ENCODE results near the gene CFAP73.

CFAP73 gene

DNA sequence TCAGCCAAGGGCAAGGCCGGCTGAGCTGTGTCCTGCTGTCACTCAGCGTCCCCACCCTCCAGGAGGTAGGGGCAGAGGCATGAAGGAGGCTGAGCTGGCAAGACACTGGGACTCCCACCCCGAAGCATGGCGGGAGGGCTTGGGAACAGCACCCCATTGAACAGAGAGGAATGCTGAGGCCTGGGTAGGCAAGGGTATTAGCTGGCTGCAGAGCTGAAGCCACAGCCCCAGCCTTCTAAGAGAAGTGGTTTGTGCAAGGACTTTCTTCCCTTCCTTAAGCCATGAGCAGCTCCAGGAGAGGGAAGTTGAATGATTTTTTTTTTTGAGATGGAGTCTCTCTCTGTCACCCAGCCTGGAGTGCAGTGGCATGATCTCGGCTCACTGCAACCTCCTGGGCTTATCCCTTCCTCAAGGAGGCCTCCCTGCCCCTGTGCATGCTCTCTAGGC is 6.6 kb upstream of the CFAP73 start:
- DNase-seq: no peak

DNA sequence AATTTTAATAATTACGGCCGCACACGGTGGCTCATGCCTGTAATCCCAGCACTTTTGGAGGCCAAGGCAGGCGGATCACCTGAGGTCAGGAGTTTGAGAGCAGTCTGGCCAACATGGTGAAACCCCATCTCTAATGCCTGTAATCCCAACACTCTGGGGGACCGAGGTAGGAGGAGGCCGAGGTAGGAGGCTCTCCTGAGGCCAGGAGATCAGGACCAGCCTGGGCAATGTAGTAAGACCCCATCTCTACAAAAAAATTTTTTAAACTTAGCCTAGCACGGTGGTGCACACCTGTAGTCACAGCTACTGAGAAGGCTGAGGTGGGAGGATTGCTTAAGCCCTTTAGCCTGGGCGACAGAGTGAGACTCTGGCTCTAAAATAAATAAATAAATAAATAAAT is 5.6 kb upstream of the CFAP73 start:
- DNase-seq: no peak

DNA sequence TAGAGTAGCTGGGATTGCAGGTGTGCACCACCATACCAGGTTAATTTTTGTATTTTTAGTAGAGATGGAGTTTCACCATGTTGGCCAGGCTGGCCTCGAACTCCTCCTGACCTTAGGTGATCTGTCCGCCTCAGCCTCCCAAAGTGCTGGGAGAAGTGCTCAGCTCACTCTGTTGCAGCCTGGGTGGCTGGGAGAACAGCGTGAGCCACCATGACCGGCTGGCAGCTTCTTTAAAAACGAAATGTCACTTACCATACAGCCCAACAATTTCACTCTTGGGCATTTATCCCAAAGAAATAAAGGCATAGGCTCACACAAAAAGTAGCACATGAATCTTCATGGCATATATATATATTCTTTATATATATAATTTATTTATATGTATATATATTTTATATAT is 4.7 kb upstream of the CFAP73 start:
- DNase-seq: no peak

DNA sequence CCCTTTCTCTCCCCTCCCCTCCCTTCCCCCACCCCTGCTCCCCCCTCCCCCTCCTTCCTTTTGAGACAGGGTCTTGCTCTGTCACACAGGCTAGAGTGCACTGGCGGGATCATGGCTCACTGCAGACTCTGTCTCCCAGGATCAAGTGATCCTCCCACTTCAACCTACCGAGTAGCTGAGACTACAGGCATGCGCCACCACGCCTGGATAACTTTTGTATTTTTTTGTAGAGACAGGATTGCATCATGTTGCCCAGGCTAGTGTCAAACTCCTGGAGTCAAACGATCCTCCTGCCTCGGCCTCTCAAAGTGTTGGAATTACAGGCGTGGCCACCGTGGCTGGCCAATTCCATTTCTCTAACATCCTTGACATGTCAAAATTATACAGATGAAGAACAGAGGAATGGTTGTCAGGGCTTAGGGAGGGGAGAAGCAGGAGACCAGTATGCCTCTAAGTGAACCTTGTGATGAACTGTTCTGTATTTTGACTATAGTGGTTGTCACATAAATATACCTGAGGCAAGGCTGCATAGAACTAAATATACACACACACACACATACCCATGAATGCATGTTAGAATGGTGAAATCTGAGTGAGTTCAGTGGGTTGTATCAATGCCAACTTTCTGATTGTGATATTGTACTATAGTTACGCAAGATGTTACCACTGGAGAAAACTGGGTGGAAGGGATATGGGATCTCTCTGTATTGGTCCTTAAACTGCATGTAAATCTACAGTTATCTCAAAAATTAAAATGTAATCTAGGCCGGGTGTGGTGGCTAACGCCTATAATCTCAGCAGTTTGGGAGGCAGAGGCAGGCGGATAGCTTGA is 3.6 kb upstream of the CFAP73 start:
- DNase-seq: no peak

DNA sequence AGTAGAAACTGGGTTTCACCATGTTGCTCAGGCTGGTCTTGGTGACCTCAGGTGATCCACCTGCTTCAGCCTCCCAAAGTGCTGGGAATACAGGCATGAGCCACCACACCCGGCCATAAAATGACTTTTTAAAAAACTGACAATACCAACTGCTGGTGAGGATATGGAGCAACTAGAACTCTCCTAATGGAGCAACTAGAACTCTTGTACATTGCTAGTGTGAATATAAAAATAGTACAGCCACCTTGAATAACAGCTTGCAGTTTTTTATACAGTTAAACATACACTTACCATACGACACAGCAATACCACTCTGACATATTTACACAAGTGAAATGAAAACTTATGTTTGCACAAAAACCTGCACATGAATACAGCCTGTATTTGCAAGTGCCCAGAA is 2.5 kb upstream of the CFAP73 start:
- DNase-seq: no peak

DNA sequence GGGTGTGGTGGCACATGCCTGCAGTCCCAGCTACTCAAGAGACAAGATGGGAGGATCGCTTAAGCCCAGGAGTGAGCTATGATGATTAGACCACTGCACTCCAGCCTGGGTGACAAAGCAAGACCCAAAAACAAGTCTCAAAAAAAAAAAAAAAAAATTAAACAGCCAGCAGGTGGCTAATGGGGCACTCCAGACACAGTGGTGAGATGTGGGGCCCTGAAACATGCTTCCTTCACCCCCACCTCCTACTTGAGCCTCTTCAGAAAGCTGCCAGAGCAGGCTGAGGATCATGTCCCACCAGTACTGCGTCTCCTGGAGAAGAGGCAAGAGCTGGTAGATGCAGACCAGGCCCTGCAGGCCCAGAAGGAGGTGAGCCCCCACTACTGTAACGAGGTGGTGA is 2.1 kb downstream of the CFAP73 start:
- DNase-seq: no peak

DNA sequence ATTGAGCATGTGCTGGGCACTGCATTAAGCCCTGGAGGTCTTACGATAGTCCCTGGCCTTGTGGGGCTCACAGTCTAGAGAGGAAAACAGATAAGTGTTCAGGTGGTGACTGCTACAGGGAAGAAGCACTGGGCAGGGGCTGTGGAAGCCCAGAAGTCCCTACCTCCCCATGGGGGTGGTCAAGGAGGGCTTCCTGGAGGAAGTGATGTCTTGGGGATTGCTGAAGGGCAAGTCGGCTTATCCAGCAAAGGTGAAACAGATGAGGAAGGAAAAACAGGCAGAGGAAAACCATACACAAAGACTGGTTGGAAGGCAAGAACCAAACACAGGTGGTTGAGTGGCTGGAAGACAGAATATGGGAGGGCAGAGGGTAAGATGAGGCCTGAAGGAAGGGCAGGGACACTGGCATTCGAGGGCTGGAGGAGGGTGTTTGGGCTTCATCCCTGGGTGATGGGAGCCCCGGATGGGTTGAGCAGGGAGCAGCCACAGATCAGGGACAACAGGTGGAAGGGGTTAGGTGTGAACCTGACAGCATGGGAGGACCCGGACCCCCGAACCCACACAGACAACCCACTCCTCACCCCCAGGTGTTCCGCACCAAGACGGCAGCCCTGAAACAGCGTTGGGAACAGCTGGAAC is 2.8 kb downstream of the CFAP73 start:
- DNase-seq: no peak

DNA sequence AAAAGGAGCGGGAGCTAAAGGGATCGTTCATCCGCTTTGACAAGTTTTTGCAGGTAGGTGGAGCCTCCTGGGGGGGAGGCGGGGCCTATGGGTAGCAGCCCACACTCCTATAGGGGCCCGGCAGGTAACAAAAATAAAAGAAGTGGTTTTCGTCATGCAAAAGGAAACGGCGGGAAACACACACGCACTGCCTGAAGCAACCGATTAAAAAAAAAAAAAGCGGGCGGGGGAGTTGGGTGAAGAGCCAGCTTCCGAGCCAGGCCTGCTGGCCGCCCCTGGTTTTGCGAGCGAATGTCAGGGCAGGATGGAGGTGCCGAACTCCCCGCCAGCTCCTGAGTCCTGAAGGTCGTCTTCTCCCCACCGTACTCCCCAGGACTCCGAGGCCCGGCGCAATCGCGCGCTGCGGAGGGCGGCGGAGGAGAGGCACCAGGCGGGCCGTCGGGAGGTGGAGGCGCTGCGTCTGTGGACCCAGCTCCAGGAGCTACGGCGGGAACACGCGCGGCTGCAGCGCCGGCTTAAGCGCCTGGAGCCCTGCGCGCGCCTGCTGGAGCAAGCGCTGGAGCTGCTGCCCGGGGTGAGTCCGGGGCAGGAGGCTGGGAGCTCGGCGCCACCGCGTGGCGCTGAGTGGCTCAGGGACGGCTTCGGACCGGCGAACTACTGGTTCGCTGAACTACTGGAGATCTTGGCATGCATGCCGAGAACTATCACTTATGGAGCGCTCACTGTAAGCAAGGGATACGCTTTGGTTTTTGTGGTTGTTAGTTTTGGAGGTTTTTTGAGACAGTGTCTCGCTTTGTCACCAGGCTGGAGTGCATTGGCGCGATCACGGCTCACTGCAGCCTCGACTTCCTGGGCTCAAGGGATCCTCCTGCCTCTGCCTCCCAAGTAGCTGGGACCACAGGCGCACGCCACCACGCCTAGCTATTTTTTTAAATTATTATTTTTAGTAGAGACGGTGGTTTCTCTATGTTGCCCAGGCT is 3.6 kb downstream of the CFAP73 start:
- peak; percentile 77 for DNase-seq

DNA sequence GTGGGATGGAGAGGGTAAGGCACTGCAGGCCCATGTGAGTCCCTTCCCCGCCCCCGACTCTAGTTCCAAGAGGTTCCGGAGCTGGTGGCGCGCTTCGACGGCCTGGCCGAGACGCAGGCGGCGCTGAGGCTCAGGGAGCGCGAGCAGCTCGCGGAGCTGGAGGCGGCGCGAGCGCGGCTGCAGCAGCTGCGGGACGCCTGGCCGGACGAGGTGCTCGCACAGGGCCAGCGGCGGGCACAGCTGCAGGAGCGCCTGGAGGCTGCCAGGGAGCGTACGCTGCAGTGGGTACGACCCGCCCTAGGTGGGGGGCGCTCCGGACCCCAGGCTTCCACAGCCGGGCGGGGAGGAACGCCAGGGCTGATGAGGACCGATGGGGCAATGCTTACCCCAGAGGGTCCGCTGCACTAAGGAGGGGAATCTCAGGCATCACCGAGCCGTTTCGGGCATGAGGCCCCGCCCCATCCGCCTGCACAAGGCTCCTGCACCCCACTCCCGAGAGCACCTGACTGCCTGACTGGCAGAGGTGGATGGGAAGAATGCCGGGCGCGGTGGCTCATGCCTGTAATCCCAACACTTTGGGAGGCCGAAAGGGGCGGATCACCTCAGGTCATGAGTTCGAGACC is 4.9 kb downstream of the CFAP73 start:
- no peak for DNase-seq

DNA sequence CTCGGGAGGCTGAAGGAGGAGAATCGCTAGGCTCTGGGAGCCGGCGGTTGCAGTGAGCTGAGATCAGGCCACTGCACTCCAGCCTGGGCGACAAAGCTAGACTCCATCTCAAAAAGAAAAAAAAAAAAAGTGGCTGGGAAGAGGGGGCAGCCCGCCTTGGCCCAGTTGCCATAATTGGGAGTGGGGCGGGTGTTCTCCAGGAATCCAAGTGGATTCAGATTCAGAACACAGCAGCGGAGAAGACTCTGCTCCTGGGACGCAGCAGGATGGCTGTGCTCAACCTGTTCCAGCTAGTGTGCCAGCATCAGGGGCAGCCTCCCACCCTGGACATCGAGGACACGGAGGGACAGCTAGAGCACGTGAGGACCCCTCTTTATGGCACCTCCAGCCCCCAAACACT is 5.5 kb downstream of the CFAP73 start:
- DNase-seq: no peak

DNA sequence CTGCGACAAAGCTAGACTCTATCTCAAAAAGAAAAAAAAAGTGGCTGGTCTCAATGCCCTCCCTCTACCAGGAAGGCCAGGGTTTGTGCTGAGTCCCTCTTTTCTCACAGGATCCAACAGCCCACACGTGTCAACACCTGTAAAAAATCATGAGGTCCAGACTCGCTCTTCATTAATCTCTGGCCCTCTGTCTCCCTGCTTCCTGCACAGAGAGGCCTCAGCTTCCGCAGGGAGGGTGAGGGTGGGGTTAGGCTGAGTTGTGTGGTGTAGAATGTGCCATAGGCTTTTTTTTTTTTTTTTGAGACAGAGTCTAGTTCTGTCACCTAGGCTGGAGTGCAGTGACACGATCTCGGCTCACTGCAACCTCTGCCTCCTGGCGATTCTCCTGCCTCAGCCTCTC is 6.1 kb downstream of the CFAP73 start:
- DNase-seq: no peak

DNA sequence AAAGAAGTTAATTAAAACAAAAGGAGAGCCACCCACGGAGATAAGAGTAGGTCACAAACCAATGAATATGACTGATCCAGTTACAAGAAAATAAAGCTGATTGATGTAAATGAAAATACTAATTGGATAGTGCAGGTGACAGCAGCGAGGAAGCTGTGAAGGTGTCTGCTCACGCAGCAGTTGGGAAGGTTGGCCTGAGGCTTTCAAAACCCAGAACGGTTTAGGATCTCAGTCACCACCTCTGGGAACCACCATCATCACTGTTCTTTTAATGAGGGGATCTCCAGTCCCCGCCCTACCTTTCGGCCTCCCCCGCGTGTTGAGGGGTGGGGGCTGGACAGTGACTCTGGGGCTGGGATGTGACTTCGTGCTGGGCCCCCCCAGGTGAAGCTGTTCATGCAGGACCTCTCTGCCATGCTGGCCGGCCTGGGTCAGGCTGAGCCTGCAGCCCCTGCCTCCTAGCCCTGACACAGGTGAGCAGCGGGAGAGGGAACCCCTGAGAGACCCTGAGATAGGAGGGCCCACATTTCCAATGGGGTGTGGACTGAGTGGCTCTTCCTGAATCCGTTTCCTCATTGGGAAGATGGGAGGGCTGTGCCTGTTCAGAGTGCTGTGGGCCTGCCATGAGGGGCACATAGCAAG is 7.8 kb downstream of the CFAP73 start:
- no peak for DNase-seq

DNA sequence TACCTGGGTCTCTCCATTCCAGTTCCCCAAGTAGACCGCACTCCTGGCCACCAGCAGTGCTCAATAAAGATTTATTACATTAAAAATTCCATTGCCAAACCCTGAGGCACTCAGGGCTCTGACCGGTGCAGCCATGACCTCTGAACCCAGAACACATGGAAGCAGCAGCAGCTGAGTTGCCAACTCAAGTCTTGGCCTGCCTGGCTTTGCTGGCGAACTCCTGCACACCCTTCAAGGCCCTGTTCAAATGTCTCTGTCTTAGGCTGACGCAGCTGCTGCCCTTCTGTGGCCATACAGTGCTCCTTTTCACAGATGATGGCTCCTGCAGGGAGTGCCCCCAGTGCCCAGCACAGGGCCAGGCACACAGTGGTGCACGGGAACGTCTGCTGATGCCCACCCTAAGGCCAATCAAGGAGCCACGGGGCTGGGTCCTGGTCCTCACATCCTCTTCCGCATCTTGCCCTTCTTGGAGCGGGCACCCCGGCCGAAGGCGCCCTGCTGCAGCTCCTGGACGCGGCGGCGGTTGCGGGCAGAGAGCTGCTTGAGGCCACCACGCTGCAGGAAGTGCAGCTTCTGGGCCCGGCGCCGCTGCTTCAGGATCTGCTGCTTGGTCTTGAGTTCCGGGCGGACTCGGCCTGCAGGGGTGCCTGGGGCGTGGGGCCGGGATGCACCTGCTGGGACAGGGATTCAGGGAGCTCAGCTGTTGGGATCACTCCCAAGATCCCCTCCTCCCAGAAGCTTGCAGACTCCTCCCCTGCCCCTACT is 9.1 kb downstream of the CFAP73 start:
- DNase-seq: no peak

DNA sequence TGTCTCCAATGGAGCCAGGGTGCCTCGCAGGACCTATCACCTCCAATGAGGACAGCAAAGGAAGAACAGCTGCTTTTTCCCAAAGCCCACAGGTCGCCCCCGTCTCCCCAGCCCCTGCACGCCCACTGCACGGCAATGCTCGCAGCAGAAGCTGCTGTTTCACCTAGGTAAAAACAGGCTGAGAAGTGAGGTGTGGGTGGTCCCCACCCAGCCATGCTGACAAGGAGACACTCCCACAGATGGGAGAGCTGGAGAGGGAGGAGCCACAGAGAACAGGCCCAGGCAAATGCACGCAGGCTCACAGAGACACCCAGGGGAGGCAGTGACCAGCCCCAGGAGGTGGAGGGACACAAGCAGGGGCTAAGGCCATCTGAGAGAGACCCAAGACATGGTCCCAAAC is 10.4 kb downstream of the CFAP73 start:
- DNase-seq: no peak

DNA sequence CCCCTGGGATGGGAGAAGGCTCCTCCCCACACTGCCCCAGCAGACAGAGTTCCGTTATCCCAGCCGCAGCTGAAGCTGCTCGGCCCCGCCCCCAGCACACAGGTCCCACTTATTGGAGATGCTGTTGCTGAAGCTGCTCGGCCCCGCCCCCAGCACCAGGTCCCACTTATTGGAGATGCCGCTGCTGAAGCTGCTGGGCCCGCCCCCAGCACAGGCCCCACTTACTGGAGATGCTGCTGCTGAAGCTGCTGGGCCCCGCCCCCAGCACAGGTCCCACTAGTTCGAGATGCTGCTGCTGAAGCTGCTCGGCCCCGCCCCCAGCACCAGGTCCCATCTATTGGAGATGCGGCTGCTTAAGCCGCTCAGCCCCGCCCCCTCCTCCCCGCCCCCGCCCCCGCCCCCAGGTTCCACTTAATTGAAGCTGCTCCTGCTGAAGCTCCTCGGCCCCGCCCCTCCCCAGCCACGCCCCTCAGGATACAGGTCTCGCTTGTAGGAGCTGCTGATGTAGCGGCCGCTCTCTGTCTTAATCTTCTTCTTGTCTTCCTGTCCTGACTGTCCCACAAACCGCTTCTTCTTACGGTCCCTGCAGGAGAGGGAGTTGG is 12.0 kb downstream of the CFAP73 start:
- DNase-seq: no peak

DNA sequence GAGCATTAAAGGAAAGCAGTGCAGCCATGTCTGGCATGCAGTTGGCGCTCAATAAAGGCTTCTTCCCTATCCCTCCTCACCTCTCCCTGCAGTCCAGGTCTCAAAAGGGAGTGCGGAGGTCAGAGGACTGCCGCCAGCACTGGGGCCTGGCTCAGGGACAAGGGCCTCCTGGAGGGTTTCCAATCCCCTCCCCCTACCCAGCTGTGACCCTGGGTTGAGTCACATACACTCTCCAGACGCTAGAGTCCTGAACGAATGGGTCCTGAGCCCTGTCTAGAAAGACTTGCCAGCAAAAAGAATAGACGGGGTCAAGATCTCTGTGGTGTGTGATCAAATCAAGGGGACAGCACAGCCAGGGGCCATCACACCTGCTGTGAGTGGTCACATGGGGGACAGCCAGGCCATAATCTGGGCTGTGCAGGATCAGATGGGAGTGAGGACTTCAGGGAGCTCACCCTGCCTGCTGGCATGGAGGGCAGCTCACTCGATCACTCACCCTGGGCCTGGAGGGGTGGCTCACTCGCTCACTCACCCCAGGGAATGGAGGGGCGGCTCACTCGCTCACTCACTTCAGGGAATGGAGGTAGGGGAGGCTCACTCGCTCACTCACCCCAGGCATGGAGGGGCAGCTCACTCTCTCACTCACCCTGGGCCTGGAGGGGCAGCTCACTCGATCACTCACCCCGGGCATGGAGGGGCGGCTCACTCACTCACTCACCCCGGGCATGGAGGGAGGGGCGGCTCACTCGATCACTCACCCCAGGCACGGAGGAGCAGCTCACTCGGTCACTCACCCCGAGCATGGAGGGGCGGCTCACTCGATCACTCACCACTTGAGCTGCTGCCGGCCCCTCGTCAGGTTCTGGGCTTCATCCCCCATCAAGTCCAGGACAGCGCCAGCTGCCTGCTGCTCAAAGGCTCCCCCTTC is 12.8 kb downstream of the CFAP73 start:
- no peak for DNase-seq

DNA sequence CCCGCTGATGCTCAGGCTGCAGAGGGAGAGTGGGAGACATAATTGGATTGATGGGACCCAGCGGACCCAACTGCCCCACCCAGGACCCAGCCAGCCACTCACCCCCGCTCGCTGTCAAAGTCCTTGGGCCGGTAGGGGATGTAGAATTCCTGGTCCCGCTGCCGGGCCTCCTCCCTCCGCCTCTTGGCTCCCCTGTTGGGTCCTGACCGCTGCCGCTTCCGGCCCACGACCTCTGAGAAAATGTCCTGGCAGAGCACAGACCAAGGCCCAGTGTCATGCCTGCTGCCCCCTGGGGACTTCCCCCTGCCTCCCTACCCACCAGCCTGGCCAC is 13.5 kb downstream of the CFAP73 start:
- DNase-seq: no peak

DNA sequence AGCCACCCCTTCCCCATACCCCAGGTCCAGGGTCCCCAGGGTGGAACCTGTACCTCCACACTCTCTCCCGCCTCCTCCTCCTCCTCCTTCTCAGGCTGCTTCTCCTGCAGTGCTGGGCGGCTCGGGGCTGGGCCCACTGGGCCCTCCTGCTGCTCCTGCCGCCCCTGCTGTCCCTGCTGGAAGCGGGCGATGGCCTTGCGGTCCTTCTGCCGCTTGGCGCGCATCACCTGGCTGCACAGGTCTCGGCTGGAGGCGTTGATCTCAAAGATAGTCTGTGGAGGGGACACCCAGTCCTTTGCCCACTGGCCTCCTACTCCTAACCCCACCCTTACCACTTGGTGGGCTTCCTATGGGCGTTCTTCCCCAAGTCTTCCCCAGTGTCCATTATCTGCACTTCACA is 14.5 kb downstream of the CFAP73 start:
- DNase-seq: no peak

DNA sequence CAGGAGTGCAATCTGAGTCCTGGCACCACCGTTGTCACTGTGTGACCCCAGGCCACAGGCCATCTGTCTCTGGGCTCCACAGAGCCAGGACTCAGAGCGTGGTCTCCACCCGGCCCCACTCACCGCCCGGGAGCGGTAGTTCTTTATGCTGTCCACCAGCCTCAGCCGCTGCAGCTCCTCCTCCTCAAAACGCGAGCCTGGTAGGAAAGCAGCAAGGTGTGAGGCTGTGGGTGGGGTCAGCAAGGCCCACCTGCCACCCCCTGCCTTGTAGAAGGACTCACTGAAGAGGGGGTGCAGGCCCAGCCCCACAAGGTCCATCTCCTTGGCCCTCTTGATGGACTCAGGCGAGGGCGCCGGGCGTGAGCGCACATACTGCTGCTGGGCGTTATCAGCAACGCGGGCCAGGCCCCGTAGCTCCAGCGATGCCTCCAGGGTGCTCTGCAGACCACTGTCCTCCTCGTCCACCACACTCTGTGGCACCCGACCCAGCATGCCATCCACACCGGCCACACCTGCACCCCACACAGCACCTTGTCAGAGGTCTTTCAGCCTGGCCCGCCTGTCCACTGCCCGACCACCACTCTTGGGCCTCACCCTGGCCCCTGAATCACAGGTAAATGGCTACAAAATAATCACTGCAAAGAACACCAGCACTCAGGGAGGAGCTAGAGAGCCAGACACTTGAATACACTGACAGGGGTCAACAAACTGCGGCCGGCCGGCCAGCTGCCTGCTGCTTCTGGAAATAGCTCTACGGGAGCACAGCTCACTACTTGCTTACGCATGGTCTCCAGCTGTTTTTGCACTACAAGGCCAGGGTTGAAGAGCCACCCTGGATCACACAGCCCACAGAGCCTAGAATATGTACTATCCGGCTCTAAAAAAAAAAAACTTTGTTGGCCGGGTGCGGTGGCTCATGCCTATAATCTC is 16.3 kb downstream of the CFAP73 start:
- DNase-seq: no peak
